Left lung (tissue), 10 donors: ENCODE results near the gene KDM4B. TPM values are rescaled to one million over a fixed set of nuclear protein-coding genes. Genes with fewer than 3 reads are reported as not detected.
A peak's percentile ranks its signal among the peaks of the same experiment; 100 is the strongest.

Experiments
- ATAC-seq: fragments of 200-7000 bp; cut with Tn5 transposase; one replicate; pipeline ENCODE4 v1.9.1; 2020; ENCODE audit warnings: moderate library complexity
- DNase-seq, 4 donors: peaks; one replicate each; pipeline ENCODE4 v3.0.0-alpha.2; 2013 to 2020
- H3K27ac ChIP-seq, 2 donors: fragments of 200-600 bp; sonication (generic) in 1 of 2; one replicate each; pipeline versions ENCODE4 v1.5.0 to v1.8.0; 2020 to 2021
- H3K27me3 ChIP-seq, 2 donors: fragments of 200-600 bp; sonication (generic) in 1 of 2; one replicate each; pipeline versions ENCODE4 v1.5.0 to v1.8.0; 2020 to 2021
- H3K36me3 ChIP-seq, 2 donors: fragments of 200-600 bp; sonication (generic) in 1 of 2; one replicate each; pipeline versions ENCODE4 v1.5.0 to v1.8.0; 2020 to 2021
- H3K4me1 ChIP-seq, 2 donors: fragments of 200-600 bp; one replicate each; pipeline ENCODE4 v1.8.0; 2021
- H3K4me3 ChIP-seq, 2 donors: fragments of 200-600 bp; sonication (generic) in 1 of 2; one replicate each; pipeline versions ENCODE4 v1.5.0 to v1.8.0; 2020 to 2021; ENCODE audit warnings: mild to moderate bottlenecking in 1 of 2
- H3K9me3 ChIP-seq, 2 donors: fragments of 200-600 bp; sonication (generic) in 1 of 2; one replicate each; pipeline versions ENCODE4 v1.5.0 to v1.8.0; 2020 to 2021
- CTCF ChIP-seq, 2 donors: fragments of 200-600 bp; sonication (generic) in 1 of 2; IDR thresholded peaks; one replicate each; pipeline versions ENCODE4 v1.5.0 to v1.8.0; 2021; ENCODE audit warnings: antibody characterized with exemption in 2 of 2
- intact Hi-C, 2 donors: fragments of 100-400 bp; cut with DNase I; formaldehyde crosslinking; loops; one replicate each; pipeline versions ENCODE4 v1.11.2 to v1.14.2; 2022
- polyA plus RNA-seq, 6 donors: library from polyadenylated mRNA; unstranded; fragments of 120-200 nt; gene quantifications; one replicate each; pipeline ENCODE4 v1.2.1, GENCODE V29; 2013; ENCODE audit not compliant: insufficient read length in 6 of 6
- total RNA-seq, 2 donors: library from RNA; stranded (reverse); fragmentation: NEBNext Ultra II Directional; extraction: Animal tissue kit (Norgen Biotek cat#: 25700); gene quantifications; one replicate each; pipeline ENCODE4 v1.2.1, GENCODE V29; 2021
- donor health status: DM: no; HTN: yes; CAD: no.
- donor health status: DM: no; HTN: no; CAD: no.

KDM4B gene
- total and polyA plus RNA-seq, 8 donors, result 24.6 to 42.1 (median 31.1) TPM

GRCh38 chr19:5152013-5152763 lies 183.3 kb downstream of the KDM4B start:
- Histone ChIP-seq H3K36me3 (peaks cover 0 to 55% of the 10 kb centered on the region in 2 donors), H3K4me1 (no peaks in the 10 kb centered on the region), H3K9me3 (no peaks in the 10 kb centered on the region), H3K27ac (no peak overlapping the region), H3K27me3 (no peaks in the 10 kb centered on the region), H3K4me3 (no peak overlapping the region)
- intact Hi-C loops, result no loop called here
- no peak for TF ChIP-seq CTCF (IDR thresholded peaks at IDR 0.05)
- DNase-seq, result peak in 1 of 4 donors; percentile 60
- ATAC-seq, result no peak

- intact Hi-C loops, result no loop called here
- no peak overlapping the region for H3K27ac ChIP-seq
- H3K4me3 ChIP-seq, result no peak overlapping the region
- H3K36me3 ChIP-seq, result peaks cover 0 to 47% of the 10 kb centered on the region in 2 donors
- TF ChIP-seq CTCF (IDR thresholded peaks at IDR 0.05), result no peak
- no peaks in the 10 kb centered on the region for H3K4me1 ChIP-seq
- no peaks in the 10 kb centered on the region for H3K27me3 ChIP-seq
- DNase-seq (peak in 1 of 4 donors; percentile 73), ATAC-seq (no peak)
- H3K9me3 ChIP-seq, result peaks cover 0 to 6% of the 10 kb centered on the region in 2 donors
Observed at GRCh38 chr19:5152767-5153532, 184.0 kb downstream of the KDM4B start.

- TF ChIP-seq CTCF (IDR thresholded peaks at IDR 0.05), result no peak
- peak in 1 of 4 donors; percentile 54 for DNase-seq
Observed at GRCh38 chr19:5153601-5154128, 184.8 kb downstream of the KDM4B start.

GRCh38 chr19:5154129-5154798 lies 185.4 kb downstream of the KDM4B start:
- no peak overlapping the region for H3K27ac ChIP-seq
- no peaks in the 10 kb centered on the region for H3K27me3 ChIP-seq
- intact Hi-C loops, result no loop called here
- DNase-seq (peak in 1 of 4 donors; percentile 67), ATAC-seq (peak; percentile 36)
- no peak overlapping the region for H3K4me3 ChIP-seq
- H3K4me1 ChIP-seq, result no peaks in the 10 kb centered on the region
- peaks cover 0 to 18% of the 10 kb centered on the region in 2 donors for H3K9me3 ChIP-seq
- peaks cover 0 to 34% of the 10 kb centered on the region in 2 donors for H3K36me3 ChIP-seq
- peak; percentile 9 to 36 for TF ChIP-seq CTCF (IDR thresholded peaks at IDR 0.05)

More at GRCh38 chr19:5153601-5154128, 184.8 kb downstream of the KDM4B start:
- H3K36me3 ChIP-seq, result peaks cover 0 to 40% of the 10 kb centered on the region in 2 donors
- H3K4me3 ChIP-seq, result no peak overlapping the region
- no peak overlapping the region for H3K27ac ChIP-seq
- no peaks in the 10 kb centered on the region for H3K4me1 ChIP-seq
- H3K27me3 ChIP-seq, result no peaks in the 10 kb centered on the region
- intact Hi-C loops, result no loop called here
- peaks cover 0 to 13% of the 10 kb centered on the region in 2 donors for H3K9me3 ChIP-seq
- ATAC-seq, result no peak
